Suprapubic skin (tissue), 4 donors: ENCODE data around the gene CAVIN1.

Source experiments
- POLR2A ChIP-seq, 2 donors: fragments of 450-650 bp; IDR thresholded peaks; one replicate each; pipeline ENCODE4 v1.6.1; 2017; ENCODE audit warnings: antibody characterized with exemption in 2 of 2, mild to moderate bottlenecking in 2 of 2, moderate library complexity in 2 of 2
- POLR2AphosphoS5 ChIP-seq, 3 donors: sonication (generic); formaldehyde crosslinking; IDR thresholded peaks; one replicate each; pipeline ENCODE4 v1.6.1; 2017; ENCODE audit warnings: antibody characterized with exemption in 3 of 3
- TF ChIP-seq, protein P1 (sequence below), 2 donors: fragments of 200-600 bp in 1 of 2; fragments of 450-650 bp in 1 of 2; sonication (generic) in 1 of 2; IDR thresholded peaks; one replicate each; pipeline ENCODE4 v1.5.1; 2016 to 2019; ENCODE audit warnings: antibody characterized with exemption in 2 of 2, mild to moderate bottlenecking in 1 of 2, moderate library complexity in 1 of 2

DNA sequence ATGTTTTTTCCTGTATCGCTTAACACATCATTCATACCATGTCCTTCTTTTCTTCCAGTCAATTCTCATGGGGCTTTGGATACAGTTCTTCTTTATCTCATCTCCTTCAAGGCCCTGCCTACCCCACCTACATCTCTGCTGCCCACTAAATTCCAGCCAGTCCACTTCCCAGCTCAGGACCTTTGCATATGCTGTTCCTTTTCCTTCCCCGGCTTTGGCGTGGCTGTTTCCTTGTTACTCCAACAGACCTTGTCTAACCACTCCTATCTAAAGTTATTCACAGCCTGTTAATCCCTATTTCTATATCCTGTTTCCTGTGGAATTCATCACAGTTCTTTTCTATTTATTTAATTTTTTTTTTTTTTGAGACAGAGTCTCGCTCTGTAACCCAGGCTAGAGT lies 28.2 kb downstream of the CAVIN1 start:
- TF ChIP-seq POLR2AphosphoS5 (IDR thresholded peaks at IDR 0.05) (no peak), POLR2A (IDR thresholded peaks at IDR 0.05) (no peak)
- TF ChIP-seq, protein P1, sequence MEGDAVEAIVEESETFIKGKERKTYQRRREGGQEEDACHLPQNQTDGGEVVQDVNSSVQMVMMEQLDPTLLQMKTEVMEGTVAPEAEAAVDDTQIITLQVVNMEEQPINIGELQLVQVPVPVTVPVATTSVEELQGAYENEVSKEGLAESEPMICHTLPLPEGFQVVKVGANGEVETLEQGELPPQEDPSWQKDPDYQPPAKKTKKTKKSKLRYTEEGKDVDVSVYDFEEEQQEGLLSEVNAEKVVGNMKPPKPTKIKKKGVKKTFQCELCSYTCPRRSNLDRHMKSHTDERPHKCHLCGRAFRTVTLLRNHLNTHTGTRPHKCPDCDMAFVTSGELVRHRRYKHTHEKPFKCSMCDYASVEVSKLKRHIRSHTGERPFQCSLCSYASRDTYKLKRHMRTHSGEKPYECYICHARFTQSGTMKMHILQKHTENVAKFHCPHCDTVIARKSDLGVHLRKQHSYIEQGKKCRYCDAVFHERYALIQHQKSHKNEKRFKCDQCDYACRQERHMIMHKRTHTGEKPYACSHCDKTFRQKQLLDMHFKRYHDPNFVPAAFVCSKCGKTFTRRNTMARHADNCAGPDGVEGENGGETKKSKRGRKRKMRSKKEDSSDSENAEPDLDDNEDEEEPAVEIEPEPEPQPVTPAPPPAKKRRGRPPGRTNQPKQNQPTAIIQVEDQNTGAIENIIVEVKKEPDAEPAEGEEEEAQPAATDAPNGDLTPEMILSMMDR (IDR thresholded peaks at IDR 0.05) = no peak
